Endothelial cell of umbilical vein (primary cell): ENCODE measurements around the gene BDKRB2. TPM values are rescaled to one million over a fixed set of nuclear protein-coding genes. Genes with fewer than 3 reads are reported as not detected.

Experiments used
- BruUV-seq: library from RNA; stranded (reverse); fragments of 400-500 nt; replicated peaks from 2 replicates; lab custom pipeline; 2021; lab: Mats Ljungman, UMichigan
- CTCF ChIA-PET: fragments of 300-600, 350-600 bp; sonication (Branson Sonifier 250); formaldehyde crosslinking; loops from one replicate; lab custom pipeline; 2021; ENCODE audit warnings: antibody characterized with exemption, inconsistent platforms; lab: Charles Lee
- POLR2A ChIA-PET: fragments of 300-600, 350-600 bp; sonication (Branson Sonifier 250); formaldehyde crosslinking; loops from one replicate; lab custom pipeline; 2021; ENCODE audit warnings: antibody characterized with exemption, inconsistent platforms; lab: Charles Lee
- DNase-seq: peaks from one replicate; pipeline ENCODE4 v3.0.0-alpha.2; 2011; ENCODE audit warnings: low read depth, low spot score
- FAIRE-seq: peaks from 2 replicates; lab custom pipeline; 2011; peaks lifted over from hg19 to GRCh38; lab: Jason Lieb, UNC
- H2AFZ ChIP-seq: 2 replicates; pipeline ENCODE4 v1.6.0; 2012; ENCODE audit warnings: low read depth, low read length, control low read depth, inconsistent platforms
- H3K27ac ChIP-seq: 2 replicates; pipeline ENCODE4 v1.5.1; 2011; ENCODE audit warnings: low read depth, mild to moderate bottlenecking, control low read depth, low read length, moderate library complexity; ENCODE audit not compliant: insufficient read depth
- H3K27me3 ChIP-seq, 2 experiments: 2 replicates each; pipeline versions ENCODE4 v1.6.0 to v1.6.1; 2011; ENCODE audit warnings: low read length in 2 of 2, mixed read lengths in 1 of 2; ENCODE audit not compliant: control insufficient read depth in 2 of 2, insufficient read depth in 2 of 2
- H3K36me3 ChIP-seq, 2 experiments: 2 replicates in 1 of 2; 3 replicates in 1 of 2; pipeline ENCODE4 v1.5.1; 2011; ENCODE audit warnings: low read length in 2 of 2, mild to moderate bottlenecking in 1 of 2, moderate library complexity in 1 of 2; ENCODE audit not compliant: control insufficient read depth in 2 of 2, insufficient read depth in 2 of 2; ENCODE audit errors: extremely low read depth in 1 of 2
- H3K4me1 ChIP-seq: 3 replicates; pipeline ENCODE4 v1.5.1; 2011; ENCODE audit warnings: mild to moderate bottlenecking, low read length; ENCODE audit not compliant: control insufficient read depth, insufficient read depth; ENCODE audit errors: extremely low read depth
- H3K4me2 ChIP-seq: 2 replicates; pipeline ENCODE4 v1.6.1; 2011; ENCODE audit warnings: low read length, control low read depth, mixed read lengths; ENCODE audit not compliant: insufficient read depth
- H3K4me3 ChIP-seq, 3 experiments: fragments of 200-600 bp in 1 of 3; sonication (generic), shearing (Covaris generic) in 1 of 3; replicated peaks in 1 of 3; 2 replicates each; pipeline ENCODE4 v1.5.1; 2011 to 2016; ENCODE audit warnings: control low read depth in 3 of 3, low read length in 3 of 3, mild to moderate bottlenecking in 2 of 3, inconsistent platforms in 1 of 3, low read depth in 1 of 3, moderate library complexity in 1 of 3; ENCODE audit not compliant: insufficient read depth in 1 of 3
- H3K79me2 ChIP-seq: 2 replicates; pipeline ENCODE4 v1.6.0; 2012; ENCODE audit warnings: low read length, inconsistent platforms; ENCODE audit not compliant: control insufficient read depth, insufficient read depth
- H3K9ac ChIP-seq: replicated peaks from 2 replicates; pipeline ENCODE3; 2011; ENCODE audit warnings: low read length, control low read depth; ENCODE audit not compliant: insufficient read depth; ENCODE audit errors: extremely low read depth
- H3K9me1 ChIP-seq: replicated peaks from 3 replicates; pipeline ENCODE4 v1.6.0; 2011; ENCODE audit warnings: mild to moderate bottlenecking, low read length; ENCODE audit not compliant: control insufficient read depth, insufficient read depth; ENCODE audit errors: extremely low read depth
- H3K9me3 ChIP-seq: replicated peaks from 2 replicates; pipeline ENCODE4 v1.5.1; 2012; ENCODE audit warnings: low read length, inconsistent platforms; ENCODE audit not compliant: control insufficient read depth, insufficient read depth
- H4K20me1 ChIP-seq: replicated peaks from 2 replicates; pipeline ENCODE3; 2011; ENCODE audit warnings: mild to moderate bottlenecking, low read length; ENCODE audit not compliant: control insufficient read depth, insufficient read depth; ENCODE audit errors: extremely low read depth
- CTCF ChIP-seq, 2 donors: IDR thresholded peaks; 1 replicate in 1 of 2; 2 replicates in 1 of 2; pipeline ENCODE4 v1.5.1; 2011; ENCODE audit warnings: low read length in 2 of 2, mild to moderate bottlenecking in 2 of 2, moderate library complexity in 2 of 2, control low read depth in 1 of 2, inconsistent platforms in 1 of 2, low read depth in 1 of 2; ENCODE audit not compliant: insufficient read depth in 1 of 2; ENCODE audit errors: extremely low read depth in 1 of 2
- EZH2 ChIP-seq: IDR thresholded peaks from 2 replicates; pipeline ENCODE4 v1.6.1; 2012; ENCODE audit warnings: borderline replicate concordance, low read depth, mild to moderate bottlenecking, moderate library complexity, low read length, inconsistent platforms; ENCODE audit not compliant: severe bottlenecking
- FOS ChIP-seq: IDR thresholded peaks from 2 replicates; pipeline ENCODE4 v1.6.1; 2011; ENCODE audit warnings: mild to moderate bottlenecking, low read length, moderate library complexity, borderline replicate concordance; ENCODE audit not compliant: insufficient read depth
- GATA2 ChIP-seq: IDR thresholded peaks from 2 replicates; pipeline ENCODE4 v1.7.0; 2011; ENCODE audit warnings: low read depth, mild to moderate bottlenecking, moderate library complexity, mixed read lengths, low read length; ENCODE audit not compliant: insufficient read length, insufficient read depth
- JUN ChIP-seq: IDR thresholded peaks from 2 replicates; pipeline ENCODE4 v1.6.1; 2011; ENCODE audit warnings: borderline replicate concordance, low read depth; ENCODE audit not compliant: insufficient read length, insufficient read depth
- MAX ChIP-seq: IDR thresholded peaks from 2 replicates; pipeline ENCODE4 v1.6.1; 2011; ENCODE audit not compliant: insufficient read depth, insufficient read length
- MYC ChIP-seq: IDR thresholded peaks from one replicate; pipeline ENCODE4 v1.6.1; 2011; ENCODE audit warnings: mild to moderate bottlenecking, low read depth, low read length
- POLR2A ChIP-seq: IDR thresholded peaks from 2 replicates; pipeline ENCODE4 v1.6.1; 2012; ENCODE audit warnings: low read depth, mild to moderate bottlenecking, control low read depth, low read length
- POLR2AphosphoS5 ChIP-seq: IDR thresholded peaks from 2 replicates; pipeline ENCODE4 v1.6.1; 2012; ENCODE audit warnings: low read depth, mild to moderate bottlenecking, control low read depth, low read length, moderate library complexity; ENCODE audit not compliant: insufficient read depth
- dilution Hi-C: fragments of 300-500 bp; cut with MboI; formaldehyde crosslinking; loops from one replicate; pipeline ENCODE4 v1.15.0; 2019; ENCODE audit warnings: low sequenced_read_pairs; ENCODE audit not compliant: extremely low pct_ligation_motif_present
- intact Hi-C: fragments of 100-400 bp; cut with micrococcal nuclease; formaldehyde crosslinking; loops from one replicate; pipeline ENCODE4 v1.10.0; 2022
- polyA plus RNA-seq, 4 experiments: library from polyadenylated mRNA; depleted of rRNA in 3 of 4; stranded (reverse) in 3 of 4; unstranded in 1 of 4; fragments of >200 nt; gene quantifications; 2 replicates each; pipeline versions ENCODE4 v1.2.1 to v1.2.3, GENCODE V29; 2011 to 2012; ENCODE audit warnings: missing spikeins in 1 of 4
- total RNA-seq: library from RNA; stranded (reverse); gene quantifications from 2 replicates; pipeline ENCODE4 v1.2.3, GENCODE V29; 2021

Gene BDKRB2
- total and polyA plus RNA-seq, 2 donors (not counting 3 experiments of a cell fraction or from before 2014, with no cell fraction given) = 0.22 to 0.77 TPM

- ChIA-PET CTCF (no interaction called here), POLR2A (no interaction called here)
- TF ChIP-seq POLR2A (no peak), EZH2 (no peak), FOS (no peak), MAX (no peak), MYC (no peak), CTCF (IDR thresholded peaks at IDR 0.05; ENCODE audit: extremely low read depth in 1 of 2, insufficient read depth in 1 of 2, low read depth in 1 of 2, low read length in 2 of 2) (no peak), JUN (no peak), POLR2AphosphoS5 (no peak), GATA2 (no peak)
- no peak overlapping the region for H3K4me2 ChIP-seq
- intact Hi-C loops = no loop called here
- H3K27me3 ChIP-seq = no peaks in the 10 kb centered on the region
- no peaks in the 10 kb centered on the region for H3K9me3 ChIP-seq
- no peak for FAIRE-seq
- H3K9ac ChIP-seq = no peak overlapping the region
- dilution Hi-C loops = no loop called here
- no peaks in the 10 kb centered on the region for H3K4me1 ChIP-seq
- H3K4me3 ChIP-seq = no peak overlapping the region
- no peaks in the 10 kb centered on the region for H4K20me1 ChIP-seq
- H3K79me2 ChIP-seq = no peaks in the 10 kb centered on the region
- H3K36me3 ChIP-seq = no peaks in the 10 kb centered on the region
- no TSS peak for BruUV-seq
- H2AFZ ChIP-seq = no peak overlapping the region
- no peak for DNase-seq
- no peak overlapping the region for H3K27ac ChIP-seq
- no peaks in the 10 kb centered on the region for H3K9me1 ChIP-seq
These were observed 21.1 kb downstream of the BDKRB2 start for GRCh38 chr14:96225745-96226151.
